A673 (cell line): Measurements from ENCODE around the gene PATJ. TPM values are rescaled to one million over a fixed set of nuclear protein-coding genes. Genes with fewer than 3 reads are reported as not detected.

ENCODE experiments used
- BruUV-seq: library from RNA; stranded (reverse); fragments of 400-500 nt; replicated peaks from 2 replicates; lab custom pipeline; 2021; lab: Mats Ljungman, UMichigan
- CTCF ChIA-PET: fragments of 300-600 bp; sonication (Branson Sonifier 250); formaldehyde crosslinking; loops from one replicate; lab custom pipeline; 2022; ENCODE audit warnings: antibody characterized with exemption; lab: Charles Lee
- POLR2A ChIA-PET: fragments of 300-600 bp; sonication (Branson Sonifier 250); formaldehyde crosslinking; loops from one replicate; lab custom pipeline; 2022; ENCODE audit warnings: antibody characterized with exemption; ENCODE audit not compliant: low non-redundant PET; lab: Charles Lee
- DNase-seq: peaks from one replicate; pipeline ENCODE4 v3.0.0-alpha.2; 2015; ENCODE audit warnings: low spot score
- H3K27ac ChIP-seq: fragments of 200-600 bp; sonication (generic); 2 replicates; pipeline ENCODE4 v1.5.1; 2016; ENCODE audit warnings: mixed run types, low read depth, mild to moderate bottlenecking, mixed read lengths, antibody characterized with exemption, low read length; ENCODE audit not compliant: poor library complexity, severe bottlenecking
- H3K27me3 ChIP-seq: fragments of 200-600 bp; sonication (generic); replicated peaks from 2 replicates; pipeline ENCODE4 v1.6.1; 2017; ENCODE audit warnings: mixed run types, low read depth, mild to moderate bottlenecking, mixed read lengths, antibody characterized with exemption, low read length; ENCODE audit not compliant: insufficient read depth, poor library complexity
- H3K36me3 ChIP-seq: fragments of 200-600 bp; sonication (generic); 2 replicates; pipeline ENCODE4 v1.6.1; 2016; ENCODE audit warnings: mixed run types, mild to moderate bottlenecking, mixed read lengths, antibody characterized with exemption, low read length; ENCODE audit not compliant: insufficient read depth, poor library complexity, severe bottlenecking
- H3K4me1 ChIP-seq: fragments of 200-600 bp; sonication (generic); 2 replicates; pipeline ENCODE4 v1.6.1; 2017; ENCODE audit warnings: mixed run types, mild to moderate bottlenecking, mixed read lengths, antibody characterized with exemption, low read length; ENCODE audit not compliant: insufficient read depth, poor library complexity, severe bottlenecking
- H3K4me3 ChIP-seq: fragments of 200-600 bp; sonication (generic); 2 replicates; pipeline ENCODE4 v1.5.1; 2016; ENCODE audit warnings: low read depth, mixed run types, mild to moderate bottlenecking, mixed read lengths, low read length; ENCODE audit not compliant: poor library complexity, severe bottlenecking
- H3K9me3 ChIP-seq: fragments of 200-600 bp; sonication (generic); 2 replicates; pipeline ENCODE4 v1.6.1; 2016; ENCODE audit warnings: mixed run types, low read depth, mild to moderate bottlenecking, mixed read lengths, antibody characterized with exemption, low read length; ENCODE audit not compliant: poor library complexity, severe bottlenecking
- CTCF ChIP-seq: fragments of 300-800, 200-600 bp; sonication (generic); conservative IDR thresholded peaks from 2 replicates; pipeline ENCODE4 v1.5.1; 2017; ENCODE audit warnings: low read depth, mild to moderate bottlenecking, antibody characterized with exemption, low read length, moderate library complexity, mixed read lengths
- EZH2 ChIP-seq: fragments of 200-600 bp; sonication (generic); IDR thresholded peaks from 2 replicates; pipeline ENCODE4 v1.6.1; 2017; ENCODE audit warnings: borderline replicate concordance, low read depth, mild to moderate bottlenecking, mixed read lengths, antibody characterized with exemption, low read length; ENCODE audit not compliant: poor library complexity, severe bottlenecking
- intact Hi-C: fragments of 100-400 bp; cut with micrococcal nuclease; formaldehyde crosslinking; loops from one replicate; pipeline ENCODE4 v1.10.0; 2022; ENCODE audit not compliant: unreplicated experiment
- total RNA-seq: library from RNA; stranded (reverse); gene quantifications from 2 replicates; pipeline ENCODE4 v1.2.3, GENCODE V29; 2021

The PATJ gene
- total RNA-seq, 1 experiment from 2014 or later: 6.6 TPM

- no peaks in the 10 kb centered on the region for H3K4me1 ChIP-seq
- CTCF ChIA-PET: no interaction called here
- TF ChIP-seq CTCF (no peak), EZH2 (no peak)
- H3K4me3 ChIP-seq: no peak overlapping the region
- intact Hi-C loops: no loop called here
- no peak for DNase-seq
- no TSS peak for BruUV-seq
- H3K27ac ChIP-seq: no peak overlapping the region
- H3K9me3 ChIP-seq: no peaks in the 10 kb centered on the region
- no peaks in the 10 kb centered on the region for H3K36me3 ChIP-seq
- H3K27me3 ChIP-seq: no peaks in the 10 kb centered on the region
- POLR2A ChIA-PET: interaction anchor here (0.7 kb wide), 1 partner anchor 11 kb away, joined by 12 read pairs; no protein-coding TSS in a partner anchor
Observed at GRCh38 chr1:61770131-61770530, 27.9 kb downstream of the PATJ start.

- Histone ChIP-seq H3K9me3 (no peaks in the 10 kb centered on the region), H3K27ac (no peak overlapping the region), H3K4me3 (no peak overlapping the region), H3K27me3 (no peaks in the 10 kb centered on the region), H3K4me1 (no peaks in the 10 kb centered on the region), H3K36me3 (no peaks in the 10 kb centered on the region)
- intact Hi-C loops: no loop called here
- no peak for DNase-seq
- no peak for TF ChIP-seq CTCF
- TF ChIP-seq EZH2: no peak
- CTCF ChIA-PET: no interaction called here
- no TSS peak for BruUV-seq
- POLR2A ChIA-PET: no interaction called here
Observed at GRCh38 chr1:61776091-61776490, 33.8 kb downstream of the PATJ start.

- no peak for TF ChIP-seq CTCF
- no peak for TF ChIP-seq EZH2
- ChIA-PET CTCF (no interaction called here), POLR2A (no interaction called here)
- BruUV-seq: no TSS peak
- H3K4me1 ChIP-seq: no peaks in the 10 kb centered on the region
- intact Hi-C loops: no loop called here
- H3K27ac ChIP-seq: no peak overlapping the region
- H3K9me3 ChIP-seq: no peaks in the 10 kb centered on the region
- H3K4me3 ChIP-seq: no peak overlapping the region
- H3K27me3 ChIP-seq: no peaks in the 10 kb centered on the region
- no peak for DNase-seq
- H3K36me3 ChIP-seq: no peaks in the 10 kb centered on the region
Observed at GRCh38 chr1:61779231-61779630, 37.0 kb downstream of the PATJ start.
